Neural cell (in vitro differentiated cells): Measurements from ENCODE around the gene MAGI2. TPM values are rescaled to one million over a fixed set of nuclear protein-coding genes. Genes with fewer than 3 reads are reported as not detected.

Source experiments
- H2AFZ ChIP-seq: fragments of 200-600, 300-800 bp; sonication (generic), shearing (Covaris generic); 2 replicates; pipeline ENCODE4 v1.6.0; 2014; ENCODE audit warnings: low read depth, mild to moderate bottlenecking, antibody characterized with exemption, low read length, moderate library complexity
- H3F3A ChIP-seq: fragments of 200-600 bp; shearing (Covaris generic); 2 replicates; pipeline ENCODE4 v1.6.1; 2016; ENCODE audit warnings: mild to moderate bottlenecking, moderate library complexity, mixed read lengths, antibody characterized with exemption, low read length; ENCODE audit not compliant: insufficient read depth, poor library complexity, severe bottlenecking
- H3K27ac ChIP-seq: fragments of 200-600, 300-800 bp; sonication (generic), shearing (Covaris generic); 2 replicates; pipeline ENCODE4 v1.5.1; 2014; ENCODE audit warnings: mild to moderate bottlenecking, low read length, moderate library complexity
- H3K27me3 ChIP-seq: fragments of 300-800, 200-600 bp; sonication (generic), shearing (Covaris generic); 2 replicates; pipeline ENCODE4 v1.6.0; 2014; ENCODE audit warnings: mild to moderate bottlenecking, low read depth, low read length, moderate library complexity; ENCODE audit not compliant: insufficient read depth
- H3K36me3 ChIP-seq: fragments of 300-800, 200-600 bp; sonication (generic), shearing (Covaris generic); 2 replicates; pipeline ENCODE4 v1.5.1; 2014; ENCODE audit warnings: mild to moderate bottlenecking, antibody characterized with exemption, low read length, moderate library complexity; ENCODE audit not compliant: insufficient read depth
- H3K4me2 ChIP-seq: fragments of 300-800, 200-600 bp; sonication (generic), shearing (Covaris generic); 2 replicates; pipeline ENCODE4 v1.6.0; 2014; ENCODE audit warnings: mild to moderate bottlenecking, low read length
- H3K4me3 ChIP-seq: fragments of 300-800, 200-600 bp; sonication (generic), shearing (Covaris generic); 2 replicates; pipeline ENCODE4 v1.5.1; 2014; ENCODE audit warnings: mild to moderate bottlenecking, low read length, moderate library complexity
- H3K79me2 ChIP-seq: fragments of 200-600 bp; shearing (Covaris generic); replicated peaks from 2 replicates; pipeline ENCODE4 v1.6.0; 2014; ENCODE audit warnings: mild to moderate bottlenecking, low read length, moderate library complexity; ENCODE audit not compliant: insufficient read depth
- H3K9ac ChIP-seq: fragments of 300-800, 200-600 bp; sonication (generic), shearing (Covaris generic); 2 replicates; pipeline ENCODE4 v1.6.1; 2016; ENCODE audit warnings: mild to moderate bottlenecking, low read length, mixed read lengths
- H3K9me2 ChIP-seq: fragments of 200-600 bp; shearing (Covaris generic); 2 replicates; pipeline ENCODE4 v1.6.1; 2016; ENCODE audit warnings: mild to moderate bottlenecking, low read length, mixed read lengths; ENCODE audit not compliant: insufficient read depth
- H3K9me3 ChIP-seq: fragments of 200-600, 300-800 bp; sonication (generic), shearing (Covaris generic); 2 replicates; pipeline ENCODE4 v1.6.1; 2016; ENCODE audit warnings: mild to moderate bottlenecking, mixed run types, low read length, moderate library complexity, mixed read lengths
- H4K20me1 ChIP-seq: fragments of 200-600 bp; shearing (Covaris generic); 2 replicates; pipeline ENCODE4 v1.6.1; 2016; ENCODE audit warnings: mild to moderate bottlenecking, mixed run types; ENCODE audit not compliant: insufficient read depth
- EP300 ChIP-seq: fragments of 450-650 bp; conservative IDR thresholded peaks from 2 replicates; pipeline ENCODE4 v1.6.1; 2014; ENCODE audit warnings: antibody characterized with exemption, mild to moderate bottlenecking, moderate library complexity; ENCODE audit not compliant: poor library complexity, severe bottlenecking
- EZH2 ChIP-seq: fragments of 200-600, 300-800 bp; shearing (Covaris generic), sonication (generic); IDR thresholded peaks from 2 replicates; pipeline ENCODE4 v1.6.1; 2014; ENCODE audit warnings: antibody characterized with exemption, low read length, borderline replicate concordance, mild to moderate bottlenecking; ENCODE audit not compliant: insufficient read depth, poor library complexity, severe bottlenecking
- MXI1 ChIP-seq: fragments of 450-650 bp; conservative IDR thresholded peaks from 2 replicates; pipeline ENCODE4 v1.6.1; 2014; ENCODE audit warnings: antibody characterized with exemption, mild to moderate bottlenecking; ENCODE audit not compliant: poor library complexity, severe bottlenecking
- POLR2AphosphoS5 ChIP-seq: IDR thresholded peaks from 2 replicates; pipeline ENCODE4 v1.6.1; 2012
- RAD21 ChIP-seq: fragments of 450-650 bp; conservative IDR thresholded peaks from 2 replicates; pipeline ENCODE4 v1.6.1; 2014; ENCODE audit warnings: antibody characterized with exemption, mild to moderate bottlenecking, moderate library complexity
- REST ChIP-seq: IDR thresholded peaks from 2 replicates; pipeline ENCODE4 v1.6.1; 2012; ENCODE audit warnings: borderline replicate concordance
- SMC3 ChIP-seq: fragments of 450-650 bp; conservative IDR thresholded peaks from 2 replicates; pipeline ENCODE4 v1.6.1; 2014; ENCODE audit warnings: antibody characterized with exemption, mild to moderate bottlenecking, moderate library complexity; ENCODE audit not compliant: poor library complexity
- TAF1 ChIP-seq: IDR thresholded peaks from 2 replicates; pipeline ENCODE4 v1.6.1; 2012; ENCODE audit warnings: low read depth
- polyA plus RNA-seq: library from polyadenylated mRNA; depleted of rRNA; stranded (reverse); fragments of >200 nt; gene quantifications from 2 replicates; pipeline ENCODE4 v1.2.3, GENCODE V29; 2014

The MAGI2 gene
- polyA plus RNA-seq, 1 donor from 2014 or later: 19.3 TPM

GRCh38 chr7:78165454-78165853 is 1288.0 kb downstream of the MAGI2 start:
- Histone ChIP-seq H4K20me1 (no peaks in the 10 kb centered on the region), H2AFZ (no peak overlapping the region), H3K4me2 (no peak overlapping the region), H3K9ac (no peak overlapping the region), H3K9me2 (no peaks in the 10 kb centered on the region), H3K79me2 (no peaks in the 10 kb centered on the region), H3K9me3 (no peaks in the 10 kb centered on the region), H3K27me3 (no peaks in the 10 kb centered on the region), H3K4me3 (no peak overlapping the region), H3F3A (no peaks in the 10 kb centered on the region), H3K27ac (no peak overlapping the region), H3K36me3 (no peaks in the 10 kb centered on the region)
- no peak for TF ChIP-seq SMC3
- TF ChIP-seq REST: no peak

DNA sequence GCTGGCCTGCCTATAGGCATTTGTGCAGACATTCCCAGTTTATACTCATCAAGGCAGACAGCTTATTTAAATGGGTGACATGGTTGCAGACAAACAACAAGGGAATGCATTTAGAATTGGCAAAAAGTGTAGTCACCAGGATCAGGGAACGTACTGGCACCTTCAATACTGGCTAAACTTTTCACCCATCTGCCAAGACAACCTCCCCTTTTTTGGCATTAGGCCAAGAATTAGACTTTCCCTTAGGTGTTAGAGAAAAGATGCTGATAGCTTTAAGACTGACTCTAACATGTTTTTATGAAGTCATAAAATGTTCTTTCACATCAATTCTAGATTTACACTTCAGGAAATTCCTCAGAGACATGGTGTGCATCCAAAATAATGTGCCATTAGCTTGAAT is 1289.0 kb downstream of the MAGI2 start:
- Histone ChIP-seq H3K9me3 (no peaks in the 10 kb centered on the region), H4K20me1 (no peaks in the 10 kb centered on the region), H3K27ac (no peak overlapping the region), H3K79me2 (no peaks in the 10 kb centered on the region), H3K4me3 (no peak overlapping the region), H3K9me2 (no peaks in the 10 kb centered on the region), H3F3A (no peaks in the 10 kb centered on the region), H2AFZ (no peak overlapping the region), H3K36me3 (no peaks in the 10 kb centered on the region), H3K27me3 (no peaks in the 10 kb centered on the region), H3K4me2 (no peak overlapping the region), H3K9ac (no peak overlapping the region)
- TF ChIP-seq TAF1 (no peak), REST (no peak), EZH2 (no peak), RAD21 (no peak), MXI1 (no peak), EP300 (no peak), POLR2AphosphoS5 (no peak)
